GM12892 (cell line): Measurements from ENCODE around the gene EXD3.

ENCODE experiments used
- POLR2A ChIP-seq: IDR thresholded peaks from 2 replicates; pipeline ENCODE4 v1.6.1; 2011; ENCODE audit warnings: low read depth, low read length, control low read depth
- POLR2AphosphoS5 ChIP-seq: IDR thresholded peaks from 2 replicates; pipeline ENCODE4 v1.6.1; 2011; ENCODE audit warnings: low read depth, low read length, control low read depth
- TAF1 ChIP-seq: IDR thresholded peaks from 2 replicates; pipeline ENCODE4 v1.6.1; 2011; ENCODE audit warnings: low read depth, mild to moderate bottlenecking, control low read depth, low read length, borderline replicate concordance

DNA sequence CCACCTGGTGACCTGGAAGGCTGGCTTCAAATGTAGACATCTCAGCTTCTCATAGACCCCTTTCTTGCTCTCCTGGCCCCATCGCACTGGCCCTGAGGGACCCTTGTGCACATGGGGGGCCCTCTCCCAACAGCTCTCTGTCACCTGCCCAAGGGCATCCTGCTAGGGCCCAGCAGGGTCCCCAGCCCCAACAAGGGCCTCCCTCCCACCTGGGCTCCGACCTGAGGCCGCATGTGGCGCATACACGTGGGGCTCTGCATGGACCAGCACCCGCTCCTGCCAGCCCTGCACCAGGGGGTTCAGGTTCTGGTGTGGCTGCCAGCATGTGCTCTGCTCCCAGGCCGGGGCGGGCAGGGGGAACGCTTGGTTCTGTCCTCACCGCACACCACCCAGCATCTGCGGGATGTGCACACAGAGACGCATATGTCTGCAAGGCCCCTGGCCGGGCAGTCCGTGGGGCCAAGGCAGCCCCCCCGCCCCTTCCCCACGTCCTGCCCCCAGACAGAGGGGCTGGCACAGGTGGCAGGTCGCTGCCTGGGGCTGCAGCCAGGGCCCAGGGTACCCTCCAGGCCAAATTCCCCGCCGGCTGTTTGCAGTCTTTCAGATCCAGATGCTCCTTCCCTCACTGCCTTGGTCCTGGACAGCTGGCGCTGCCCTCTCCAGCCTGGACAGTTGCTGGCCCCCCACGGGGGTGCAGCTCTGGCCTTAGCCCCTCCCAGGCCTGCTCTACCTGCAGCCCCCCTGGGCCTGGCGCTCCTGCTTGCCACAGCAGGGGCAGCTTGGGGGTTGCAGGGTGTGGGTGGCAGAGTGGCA, 103.0 kb downstream of the EXD3 start:
- no peak for TF ChIP-seq POLR2AphosphoS5
- no peak for TF ChIP-seq POLR2A
- TF ChIP-seq TAF1 = no peak
